HG03442 (cell line): Measurements from ENCODE around the gene CELA2A.
"Not testable (repeated sequence)": the region's sequence is repeated elsewhere in the genome, so short reads cannot be mapped to it uniquely, and the experiment has no call there.

Experiments used
- ATAC-seq: cut with Tn5 transposase; IDR thresholded peaks from one replicate; pipeline ENCODE4 v1.9.1; 2021; ENCODE audit warnings: mild to moderate bottlenecking, moderate library complexity; ENCODE audit not compliant: unreplicated experiment

CELA2A gene

DNA sequence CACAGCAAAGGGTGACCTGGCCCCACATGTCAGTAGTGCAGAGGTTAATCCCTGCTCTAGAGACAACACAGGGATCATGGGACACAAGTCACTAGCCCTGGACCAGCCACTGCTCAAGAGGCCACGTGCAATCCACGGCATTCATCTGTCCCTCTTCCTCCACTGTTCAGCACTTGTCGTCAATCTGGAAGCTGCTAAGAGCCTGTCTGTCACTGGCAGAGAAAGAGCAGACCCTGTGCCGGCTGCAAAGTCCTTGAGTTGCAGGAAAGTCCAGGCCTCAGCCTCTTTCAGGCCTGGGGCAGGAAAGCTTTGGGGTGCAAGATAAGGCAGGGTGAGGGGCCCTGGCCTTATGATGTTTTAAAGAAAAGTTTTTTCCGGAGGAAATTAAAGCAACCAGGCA is 36.1 kb downstream of the CELA2A start:
- no peak for ATAC-seq

DNA sequence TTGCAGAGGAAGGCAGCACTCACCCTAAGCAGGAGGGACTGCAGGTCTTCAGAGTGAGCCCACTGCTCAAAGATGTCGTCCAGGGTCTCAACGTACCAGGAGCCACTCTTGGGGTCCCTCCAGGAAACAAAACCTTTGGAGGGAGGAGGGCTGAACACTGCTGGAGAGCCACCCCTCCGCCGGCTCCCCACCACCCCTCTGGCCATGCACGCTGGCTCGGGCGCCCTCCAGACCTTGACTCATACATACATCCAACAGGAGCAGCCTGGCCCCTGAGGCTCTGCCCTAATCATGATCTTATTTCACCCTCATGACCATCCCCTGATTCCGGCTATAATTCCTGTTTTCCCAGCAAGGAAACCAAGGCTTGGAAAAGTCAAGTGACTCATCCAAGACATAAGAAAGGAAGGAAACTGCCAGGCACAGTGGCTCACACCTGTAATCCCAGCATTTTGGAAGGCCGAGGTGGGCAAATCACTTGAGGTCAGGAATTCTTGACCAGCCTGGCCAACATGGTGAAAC is 37.4 kb downstream of the CELA2A start:
- no peak for ATAC-seq

- ATAC-seq = no peak
These were observed 43.9 kb downstream of the CELA2A start for GRCh38 chr1:15500184-15501178.

- no peak for ATAC-seq
These were observed 44.9 kb downstream of the CELA2A start for GRCh38 chr1:15501208-15502032.

- no peak for ATAC-seq
These were observed 47.9 kb downstream of the CELA2A start for GRCh38 chr1:15504436-15504835.

DNA sequence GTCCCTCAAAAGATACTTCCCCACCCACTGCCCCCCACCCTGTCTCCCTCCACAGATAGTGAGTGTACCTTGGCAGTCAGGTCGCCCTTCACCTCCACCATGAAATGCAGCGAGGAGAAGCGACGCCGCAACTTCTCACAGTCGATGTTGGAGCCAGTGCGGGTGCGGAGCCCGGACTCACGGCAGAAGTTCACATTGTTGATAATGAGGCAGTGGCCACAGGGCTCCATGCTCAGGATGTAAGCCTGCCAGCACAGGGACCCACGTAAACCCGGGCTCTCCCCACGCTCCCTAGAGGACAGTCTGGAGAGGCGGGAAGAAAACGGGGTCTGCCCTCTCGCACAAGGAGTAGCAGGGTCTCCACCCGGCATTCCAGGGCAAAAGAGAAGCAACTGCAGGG is 50.3 kb downstream of the CELA2A start:
- no peak for ATAC-seq

DNA sequence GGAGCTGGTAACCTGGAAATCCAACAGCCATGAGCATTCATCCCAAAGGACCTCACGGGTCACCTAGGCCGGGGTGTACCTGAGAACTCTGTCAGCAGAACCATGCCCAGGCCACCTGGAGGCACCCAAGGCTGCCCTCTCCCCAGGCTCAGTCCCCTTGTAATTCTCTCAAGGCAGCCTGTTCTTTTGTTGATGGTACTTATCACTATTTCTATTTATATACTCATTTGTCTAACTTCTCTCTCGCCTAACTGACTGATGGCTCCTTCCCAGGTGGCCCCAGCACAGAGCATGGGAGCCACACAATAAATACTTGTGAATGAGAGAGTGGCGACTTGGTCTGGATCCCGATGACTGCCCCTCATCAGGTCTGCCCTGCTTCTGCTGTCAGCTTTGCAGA is 50.7 kb downstream of the CELA2A start:
- ATAC-seq = no peak

DNA sequence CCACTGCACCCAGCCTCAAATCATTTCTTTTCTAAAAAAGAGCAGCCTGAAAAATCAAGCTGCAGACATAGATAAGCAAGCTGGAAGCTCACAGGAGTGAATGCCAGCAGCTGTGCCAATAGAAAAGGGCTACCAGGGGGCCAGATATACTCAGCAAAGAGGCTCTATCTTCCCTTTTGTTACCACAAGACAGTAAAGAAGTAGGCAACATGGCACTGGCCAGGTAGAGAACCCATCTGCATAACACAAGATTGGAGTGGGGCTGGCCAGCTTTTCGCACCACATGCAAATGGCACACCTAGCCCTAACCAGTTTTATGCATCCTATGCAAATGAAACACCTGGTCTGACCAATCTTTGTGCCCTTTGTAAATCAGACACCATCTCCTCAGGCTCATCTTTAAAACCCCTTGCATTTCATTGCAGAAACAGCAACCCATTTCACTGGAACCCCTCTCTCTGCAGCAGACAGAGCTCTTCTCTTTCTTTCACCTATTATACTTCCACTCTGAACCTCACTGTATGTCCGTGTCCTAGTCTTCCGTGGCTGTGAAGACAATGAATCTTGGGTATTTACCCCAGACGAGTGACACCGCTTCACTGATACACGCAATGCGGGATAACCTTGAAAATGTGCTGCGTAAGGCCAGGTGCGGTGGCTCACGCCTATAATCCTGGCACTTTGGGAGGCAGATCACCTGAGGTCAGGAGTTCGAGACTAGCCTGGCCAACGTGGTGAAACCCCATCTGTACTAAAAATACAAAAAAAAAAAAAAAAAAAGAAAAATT is 52.4 kb downstream of the CELA2A start:
- no peak for ATAC-seq

- ATAC-seq = no peak
These were observed 53.1 kb downstream of the CELA2A start for GRCh38 chr1:15509586-15509985.

DNA sequence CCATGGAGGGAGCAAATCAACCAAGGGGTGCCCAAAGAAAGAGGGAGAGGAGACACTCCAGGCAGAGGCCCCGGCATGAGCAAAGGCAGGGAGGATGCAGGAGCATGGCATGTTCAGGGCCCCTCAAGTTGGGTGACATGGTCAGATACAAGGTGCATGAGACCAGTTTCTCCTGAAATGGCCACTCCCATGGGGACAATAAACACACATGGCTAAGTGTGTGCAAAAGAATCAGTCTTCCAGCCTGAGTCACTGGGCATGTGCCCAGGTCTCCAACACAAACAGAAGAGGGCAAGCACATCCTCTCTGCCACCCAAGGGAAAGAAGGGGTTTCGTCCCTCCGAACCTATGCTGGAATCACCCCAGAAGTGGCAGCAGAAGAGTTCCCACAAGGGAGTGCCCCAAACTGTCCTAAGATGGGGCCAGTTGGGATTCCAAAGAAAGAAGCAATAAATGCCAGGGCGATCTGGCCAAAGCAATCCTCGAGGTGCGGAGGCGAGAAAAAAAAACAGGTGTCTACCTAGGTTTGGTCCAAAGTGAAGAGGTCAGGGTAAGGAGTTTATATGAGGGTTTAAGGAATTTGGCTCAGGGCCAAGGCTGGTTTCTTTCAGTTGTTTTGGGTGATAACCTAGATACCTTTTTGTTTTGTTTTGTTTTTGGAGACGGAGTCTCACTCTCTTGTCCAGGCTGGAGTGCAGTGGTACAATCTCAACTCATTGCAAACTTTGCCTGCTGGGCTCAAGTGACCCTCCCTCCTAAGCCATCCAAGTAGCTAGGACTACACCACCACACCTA is 54.3 kb downstream of the CELA2A start:
- no peak for ATAC-seq

GRCh38 chr1:15513192-15513591 is 56.7 kb downstream of the CELA2A start:
- no peak for ATAC-seq

DNA sequence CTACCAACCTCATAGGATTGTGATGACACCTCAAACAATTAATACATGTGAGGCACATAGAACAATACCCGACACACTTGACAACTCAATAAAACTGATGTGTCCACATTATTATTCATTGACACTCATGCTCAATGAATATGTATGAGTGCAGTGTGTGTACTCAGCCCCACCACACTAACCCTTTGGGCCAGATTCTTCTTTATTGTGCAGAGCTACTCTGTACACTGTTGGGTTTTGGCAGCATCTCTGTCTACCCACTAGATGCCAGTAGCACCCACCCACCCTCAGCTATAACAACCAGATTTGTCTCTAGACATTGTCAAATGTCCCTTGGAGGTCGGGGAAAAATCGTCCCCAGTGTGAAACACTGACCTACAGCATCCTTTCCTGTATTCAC is 57.4 kb downstream of the CELA2A start:
- no peak for ATAC-seq

DNA sequence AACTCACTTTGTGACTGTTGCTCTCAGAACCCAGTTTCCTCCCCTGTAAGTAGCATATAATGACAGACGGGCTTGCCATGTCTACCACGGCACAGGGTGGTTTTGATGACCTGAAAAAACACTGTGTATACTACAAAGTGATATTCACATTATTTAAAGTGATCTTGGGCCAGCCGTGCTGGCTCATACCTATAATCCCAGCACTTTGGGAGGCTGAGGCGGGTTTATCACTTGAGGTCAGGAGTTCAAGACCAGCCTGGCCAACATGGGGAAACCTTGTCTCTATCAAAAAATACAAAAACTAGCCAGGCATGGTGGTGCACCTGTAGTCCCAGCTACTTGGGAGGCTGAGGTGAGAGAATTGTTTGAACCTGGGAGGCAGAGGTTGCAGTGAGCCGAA is 58.0 kb downstream of the CELA2A start:
- not testable (repeated sequence) for ATAC-seq

GRCh38 chr1:15515022-15515663 is 58.6 kb downstream of the CELA2A start:
- ATAC-seq = no peak

DNA sequence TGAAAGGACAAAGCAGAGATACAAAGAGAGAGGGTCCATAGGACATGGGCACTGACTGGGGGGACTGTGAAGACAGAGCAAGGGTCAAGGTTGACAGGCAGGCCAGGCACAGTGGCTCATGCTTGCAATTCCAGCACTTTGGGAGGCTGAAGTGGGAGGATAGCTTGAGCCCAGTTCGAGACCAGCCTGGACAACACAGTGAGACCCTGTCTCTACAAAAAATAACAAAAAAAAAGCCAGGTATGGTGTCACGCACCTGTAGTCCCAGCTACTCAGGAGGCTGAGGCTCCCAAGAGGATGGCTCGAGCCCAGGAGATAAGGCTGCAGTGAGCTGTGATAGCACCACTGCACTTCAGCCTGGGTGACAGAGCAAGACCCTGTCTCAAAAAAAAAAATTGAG is 63.1 kb downstream of the CELA2A start:
- no peak for ATAC-seq

DNA sequence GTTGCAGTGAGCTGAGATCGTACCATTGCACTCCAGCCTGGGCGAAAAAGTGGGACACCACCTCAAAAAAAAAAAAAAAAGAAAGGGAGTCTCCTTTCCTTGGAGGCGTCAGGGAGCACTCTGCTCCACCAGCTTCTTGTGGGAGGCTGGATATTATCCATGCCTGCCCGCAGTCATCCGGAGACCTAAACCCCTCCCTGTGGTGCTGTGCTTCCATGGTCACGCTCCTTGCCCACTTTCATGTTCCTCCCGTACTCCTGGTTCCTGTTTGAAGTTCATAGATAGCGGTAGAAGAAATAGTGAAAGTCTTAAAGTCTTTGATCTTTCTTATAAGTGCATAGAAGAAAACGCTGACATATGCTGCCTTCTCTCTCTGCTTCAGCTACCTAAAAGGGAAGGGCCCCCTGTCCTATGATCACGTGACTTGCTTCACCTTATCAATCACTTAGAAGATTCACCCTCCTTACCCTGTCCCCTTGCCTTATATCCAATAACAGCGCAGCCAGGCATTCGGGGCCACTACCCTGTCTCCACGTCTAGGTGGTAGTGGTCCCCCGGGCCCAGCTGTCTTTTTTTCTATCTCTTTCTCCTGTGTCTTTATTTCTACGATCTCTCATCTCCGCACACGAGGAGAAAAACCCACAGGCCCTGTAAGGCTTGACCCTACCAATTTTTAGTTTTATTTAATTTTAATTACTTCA is 64.8 kb downstream of the CELA2A start:
- not testable (repeated sequence) for ATAC-seq
